MG63 (cell line): Measurements from ENCODE around the gene SMG7. TPM values are rescaled to one million over a fixed set of nuclear protein-coding genes. Genes with fewer than 3 reads are reported as not detected.
"Not testable (repeated sequence)": the region's sequence is repeated elsewhere in the genome, so short reads cannot be mapped to it uniquely, and the experiment has no call there.

ENCODE experiments used
- DNase-seq: peaks from one replicate; pipeline ENCODE4 v3.0.0-alpha.2; 2020
- H3K27me3 ChIP-seq: fragments of 250-450 bp; sonication (Bioruptor Pico); 2 replicates; pipeline ENCODE4 v1.5.1; 2020; ENCODE audit warnings: mild to moderate bottlenecking, moderate library complexity
- H3K36me3 ChIP-seq: fragments of 250-450 bp; sonication (Bioruptor Pico); 2 replicates; pipeline ENCODE4 v1.5.1; 2020; ENCODE audit warnings: mild to moderate bottlenecking, moderate library complexity
- H3K4me3 ChIP-seq: fragments of 250-450 bp; sonication (Bioruptor Pico); 2 replicates; pipeline ENCODE4 v1.5.1; 2020; ENCODE audit warnings: mild to moderate bottlenecking, moderate library complexity
- H3K9me3 ChIP-seq: fragments of 250-450 bp; sonication (Bioruptor Pico); 2 replicates; pipeline ENCODE4 v1.5.1; 2020; ENCODE audit warnings: mild to moderate bottlenecking, moderate library complexity
- total RNA-seq: library from RNA; depleted of rRNA; stranded (reverse); fragments of >200 nt; shearing (Covaris generic); gene quantifications from 2 replicates; pipeline ENCODE4 v1.2.3, GENCODE V29; 2014; ENCODE audit warnings: low replicate concordance; rRNA removed

The SMG7 gene
- 28.2 and 86.2 TPM in 2 replicates for total RNA-seq

DNA sequence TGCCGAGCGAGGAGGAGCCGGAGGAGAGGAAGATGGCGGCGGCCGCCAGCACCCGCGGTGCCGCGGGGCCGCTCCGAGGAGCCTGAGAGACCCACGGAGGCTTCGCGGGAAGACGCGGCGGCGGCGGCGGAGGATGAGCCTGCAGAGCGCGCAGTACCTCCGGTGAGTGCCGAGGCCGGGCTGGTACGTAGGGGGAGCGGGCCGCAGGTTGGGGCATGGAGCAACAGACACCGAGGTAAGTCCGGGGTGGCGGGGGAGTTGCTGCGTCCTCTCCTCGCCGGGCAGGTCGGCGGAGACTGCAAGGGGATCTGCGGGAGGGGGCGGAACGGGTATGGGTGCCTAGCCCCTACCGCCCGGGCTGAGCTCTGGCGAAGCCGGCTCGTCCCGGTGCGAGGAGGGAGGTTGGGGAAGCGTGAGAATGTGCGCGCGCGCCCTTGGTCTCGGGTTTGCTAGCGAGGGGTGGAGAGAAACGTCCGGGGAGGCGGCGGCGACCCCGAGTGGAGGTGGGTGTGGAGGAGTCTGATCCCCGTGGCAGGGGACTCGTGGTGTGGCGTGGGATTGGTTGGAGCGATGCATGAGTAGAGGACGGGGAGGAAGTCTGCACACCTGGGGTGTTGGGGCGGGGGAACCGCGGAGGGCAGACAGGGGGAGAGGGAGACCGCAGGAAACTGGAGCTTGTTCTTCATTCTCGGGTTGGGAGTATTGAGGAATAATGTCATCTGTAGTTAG, at the start of gene SMG7:
TSS of gene SMG7 (plus strand) at position 12 of the 729 bp plus-strand sequence. CDS start at position 134, 122 bp downstream.
- Histone ChIP-seq H3K36me3 (peaks cover 5% of the 10 kb centered on the region), H3K4me3 (peak within 1 kb of the TSS; percentile 97), H3K27me3 (no peaks in the 10 kb centered on the region), H3K9me3 (no peaks in the 10 kb centered on the region)
- peak; percentile 51 for DNase-seq

GRCh38 chr1:183423541-183423940, 48.8 kb upstream of the SMG7 start:
- H3K36me3 ChIP-seq = no peaks in the 10 kb centered on the region
- peaks cover 35% of the 10 kb centered on the region for H3K27me3 ChIP-seq
- H3K4me3 ChIP-seq = no peak overlapping the region
- H3K9me3 ChIP-seq = 0 out of 2 replicates have a peak, but pooled peaks cover 3% of the 10 kb centered on the region
- no peak for DNase-seq

GRCh38 chr1:183424691-183425090, 47.6 kb upstream of the SMG7 start:
- H3K36me3 ChIP-seq = no peaks in the 10 kb centered on the region
- H3K27me3 ChIP-seq = peaks cover 24% of the 10 kb centered on the region
- H3K9me3 ChIP-seq = 0 out of 2 replicates have a peak, but pooled peaks cover 3% of the 10 kb centered on the region
- no peak overlapping the region for H3K4me3 ChIP-seq
- DNase-seq = no peak

DNA sequence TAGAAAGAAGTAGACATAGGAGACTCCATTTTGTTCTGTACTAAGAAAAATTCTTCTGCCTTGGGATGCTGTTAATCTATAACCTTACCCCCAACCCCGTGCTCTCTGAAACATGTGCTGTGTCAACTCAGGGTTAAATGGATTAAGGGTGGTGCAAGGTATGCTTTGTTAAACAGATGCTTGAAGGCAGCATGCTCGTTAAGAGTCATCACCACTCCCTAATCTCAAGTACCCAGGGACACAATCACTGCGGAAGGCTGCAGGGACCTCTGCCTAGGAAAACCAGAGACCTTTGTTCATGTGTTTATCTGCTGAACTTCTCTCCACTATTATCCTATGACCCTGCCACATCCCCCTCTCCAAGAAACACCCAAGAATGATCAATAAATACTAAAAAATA, 44.7 kb upstream of the SMG7 start:
- not testable (repeated sequence) for H3K4me3 ChIP-seq, H3K9me3 ChIP-seq, H3K36me3 ChIP-seq, DNase-seq
- peaks cover 14% of the 10 kb centered on the region for H3K27me3 ChIP-seq

DNA sequence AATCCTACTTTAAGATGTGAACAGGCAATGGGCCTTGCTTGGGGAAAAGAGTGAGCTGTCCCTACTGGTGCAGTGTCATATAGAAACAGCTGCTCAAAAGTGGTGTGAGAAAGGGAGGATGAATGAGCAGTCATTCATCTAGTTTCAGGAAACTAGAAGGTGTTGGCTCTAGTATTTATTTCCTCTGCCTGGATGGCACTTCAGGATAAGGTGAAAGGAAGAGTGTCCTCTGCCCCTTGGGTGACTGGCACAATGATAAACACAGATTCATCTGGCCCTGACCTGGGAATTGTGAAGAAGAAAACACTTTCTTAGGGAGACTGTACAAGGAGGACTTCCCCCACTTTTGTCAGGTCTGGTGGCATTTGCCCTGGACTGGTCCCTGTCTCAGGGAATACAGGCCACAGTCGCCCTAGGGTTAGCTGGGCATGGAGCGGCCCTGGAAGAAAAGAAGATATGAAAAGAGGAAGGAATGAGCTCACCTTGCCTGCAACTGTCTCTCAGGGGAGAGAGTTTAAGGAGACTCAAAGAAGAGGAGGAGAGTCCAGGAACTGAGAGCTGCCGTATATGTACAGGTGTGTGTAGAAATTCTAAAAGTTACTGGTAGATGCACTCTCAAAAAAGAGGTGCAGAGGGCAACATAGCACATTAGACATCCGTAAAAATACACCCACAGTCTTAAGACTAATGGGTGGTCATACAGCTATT, 40.3 kb upstream of the SMG7 start:
- H3K27me3 ChIP-seq = no peaks in the 10 kb centered on the region; the same call in 1 of the 2 replicates
- DNase-seq = no peak
- H3K9me3 ChIP-seq = no peaks in the 10 kb centered on the region
- no peak overlapping the region for H3K4me3 ChIP-seq
- no peaks in the 10 kb centered on the region for H3K36me3 ChIP-seq

GRCh38 chr1:183432548-183432875, 39.8 kb upstream of the SMG7 start:
- Histone ChIP-seq H3K36me3 (no peaks in the 10 kb centered on the region), H3K27me3 (no peaks in the 10 kb centered on the region; the same call in 1 of the 2 replicates), H3K9me3 (no peaks in the 10 kb centered on the region), H3K4me3 (no peak overlapping the region)
- DNase-seq = peak; percentile 38

- H3K4me3 ChIP-seq = no peak overlapping the region
- peaks cover 9% of the 10 kb centered on the region for H3K27me3 ChIP-seq
- H3K36me3 ChIP-seq = no peaks in the 10 kb centered on the region
- no peaks in the 10 kb centered on the region for H3K9me3 ChIP-seq
- no peak for DNase-seq
These were observed 38.6 kb upstream of the SMG7 start for GRCh38 chr1:183433703-183434102.

- H3K4me3 ChIP-seq = no peak overlapping the region
- no peak for DNase-seq
- no peaks in the 10 kb centered on the region for H3K36me3 ChIP-seq
- H3K27me3 ChIP-seq = peaks cover 18% of the 10 kb centered on the region
- H3K9me3 ChIP-seq = no peaks in the 10 kb centered on the region
These were observed 36.8 kb upstream of the SMG7 start for GRCh38 chr1:183435497-183435896.

GRCh38 chr1:183438060-183438459, 34.2 kb upstream of the SMG7 start:
- H3K27me3 ChIP-seq = peaks cover 21% of the 10 kb centered on the region

DNA sequence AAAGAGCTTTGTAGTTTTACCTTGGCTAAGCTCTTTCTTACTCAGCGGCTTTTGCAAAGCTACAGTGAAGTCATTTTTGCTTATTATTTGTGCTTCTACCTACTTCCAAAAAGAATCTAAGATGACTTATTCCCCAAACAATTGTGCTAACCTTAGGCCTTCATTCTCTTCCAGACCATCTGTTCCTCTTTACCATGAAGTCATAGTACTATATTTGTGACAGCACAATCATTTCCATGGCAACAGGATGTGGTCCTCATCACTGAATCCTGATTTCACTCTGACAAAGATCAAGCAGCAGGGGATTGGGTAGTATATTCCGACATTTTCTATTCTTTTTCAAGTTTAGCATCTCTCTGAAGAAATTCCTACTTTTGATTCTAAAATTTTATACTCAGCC, 29.3 kb upstream of the SMG7 start:
- no peaks in the 10 kb centered on the region for H3K9me3 ChIP-seq
- no peaks in the 10 kb centered on the region for H3K36me3 ChIP-seq
- H3K4me3 ChIP-seq = no peak overlapping the region
- peaks cover 17% of the 10 kb centered on the region for H3K27me3 ChIP-seq
- DNase-seq = no peak

More at GRCh38 chr1:183438060-183438459, 34.2 kb upstream of the SMG7 start:
- Histone ChIP-seq H3K4me3 (no peak overlapping the region), H3K36me3 (no peaks in the 10 kb centered on the region), H3K9me3 (no peaks in the 10 kb centered on the region)
- DNase-seq = no peak

- Histone ChIP-seq H3K4me3 (no peak overlapping the region), H3K9me3 (no peaks in the 10 kb centered on the region), H3K36me3 (no peaks in the 10 kb centered on the region), H3K27me3 (peaks cover 15% of the 10 kb centered on the region)
- no peak for DNase-seq
These were observed 28.8 kb upstream of the SMG7 start for GRCh38 chr1:183443466-183443865.

- Histone ChIP-seq H3K9me3 (no peaks in the 10 kb centered on the region), H3K36me3 (no peaks in the 10 kb centered on the region), H3K4me3 (no peak overlapping the region), H3K27me3 (peaks cover 10% of the 10 kb centered on the region; the same call in 1 of the 2 replicates)
- DNase-seq = peak; percentile 4
These were observed 28.1 kb upstream of the SMG7 start for GRCh38 chr1:183444243-183444642.

GRCh38 chr1:183449223-183449770, 23.0 kb upstream of the SMG7 start:
- no peak for DNase-seq
- no peaks in the 10 kb centered on the region for H3K27me3 ChIP-seq
- H3K4me3 ChIP-seq = no peak overlapping the region
- no peaks in the 10 kb centered on the region for H3K36me3 ChIP-seq
- no peaks in the 10 kb centered on the region for H3K9me3 ChIP-seq

- Histone ChIP-seq H3K9me3 (no peaks in the 10 kb centered on the region), H3K4me3 (no peak overlapping the region), H3K36me3 (no peaks in the 10 kb centered on the region), H3K27me3 (no peaks in the 10 kb centered on the region)
- DNase-seq = no peak
These were observed 22.2 kb upstream of the SMG7 start for GRCh38 chr1:183450093-183450492.

- no peaks in the 10 kb centered on the region for H3K27me3 ChIP-seq
- no peak overlapping the region for H3K4me3 ChIP-seq
- H3K36me3 ChIP-seq = no peaks in the 10 kb centered on the region
- H3K9me3 ChIP-seq = no peaks in the 10 kb centered on the region
- peak; percentile 14 for DNase-seq
These were observed 17.9 kb upstream of the SMG7 start for GRCh38 chr1:183454377-183454776.

DNA sequence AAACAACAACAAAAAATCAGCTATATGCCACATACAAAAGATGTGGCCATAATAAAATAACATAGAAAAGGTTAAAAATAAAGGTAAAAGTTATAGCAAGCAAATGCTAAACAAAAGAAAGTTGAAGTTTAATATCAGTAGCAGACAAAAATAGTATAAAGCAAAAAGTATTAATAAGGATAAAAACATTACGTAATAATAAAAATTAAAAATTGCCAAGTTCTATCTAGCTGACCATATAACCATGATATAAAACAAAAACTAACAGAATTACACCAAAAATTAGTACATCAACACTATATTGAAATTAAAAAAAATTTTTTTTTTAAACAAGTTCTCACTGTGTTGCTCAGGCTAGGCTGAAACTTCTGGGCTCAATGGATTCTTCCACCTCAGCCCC, 15.5 kb upstream of the SMG7 start:
- DNase-seq = no peak
- H3K27me3 ChIP-seq = no peaks in the 10 kb centered on the region

GRCh38 chr1:183457449-183457848, 14.8 kb upstream of the SMG7 start:
- no peaks in the 10 kb centered on the region for H3K27me3 ChIP-seq
- no peaks in the 10 kb centered on the region for H3K36me3 ChIP-seq
- no peak overlapping the region for H3K4me3 ChIP-seq
- no peak for DNase-seq
- H3K9me3 ChIP-seq = no peaks in the 10 kb centered on the region

More for the DNA sequence above, 15.5 kb upstream of the SMG7 start:
- Histone ChIP-seq H3K9me3 (no peaks in the 10 kb centered on the region), H3K4me3 (no peak overlapping the region), H3K36me3 (no peaks in the 10 kb centered on the region)
